SU-DHL-6 (cell line): ENCODE measurements around the gene GAN.
A peak's percentile ranks its signal among the peaks of the same experiment; 100 is the strongest.

Experiments used
- CTCF ChIP-seq: fragments of 200-600 bp; sonication (generic); IDR thresholded peaks from one replicate; pipeline ENCODE4 v1.5.1; 2017; ENCODE audit warnings: antibody characterized with exemption, mild to moderate bottlenecking, low read length, moderate library complexity; ENCODE audit not compliant: insufficient read depth, poor library complexity, severe bottlenecking
- EZH2phosphoT487 ChIP-seq: fragments of 200-600 bp; sonication (generic), shearing (Covaris generic); conservative IDR thresholded peaks from 2 replicates; pipeline ENCODE4 v1.6.1; 2018; ENCODE audit warnings: mild to moderate bottlenecking, antibody characterized with exemption, low read length, moderate library complexity, mixed read lengths

GRCh38 chr16:81403601-81404391, 89.0 kb downstream of the GAN start:
- peak; percentile 87 for TF ChIP-seq CTCF
- TF ChIP-seq EZH2phosphoT487 = no peak
